Neutrophil (primary cell): ENCODE measurements around the gene EFNA5.

Source experiments
- H3K27ac ChIP-seq: fragments of 200-600 bp; sonication (generic); 2 replicates; pipeline ENCODE4 v1.5.1; 2016; ENCODE audit warnings: mild to moderate bottlenecking, moderate library complexity
- H3K27me3 ChIP-seq: fragments of 200-600 bp; sonication (generic); 2 replicates; pipeline ENCODE4 v1.6.0; 2016; ENCODE audit warnings: mild to moderate bottlenecking
- H3K36me3 ChIP-seq: fragments of 200-600 bp; sonication (generic); 2 replicates; pipeline ENCODE4 v1.5.1; 2017
- H3K4me1 ChIP-seq, 2 experiments: fragments of 200-600 bp in 1 of 2; sonication (generic) in 1 of 2; 1 replicate in 1 of 2; 2 replicates in 1 of 2; pipeline versions ENCODE4 v1.5.1 to v1.6.1; 2013 to 2016; ENCODE audit warnings: low read depth in 1 of 2, low read length in 1 of 2, mild to moderate bottlenecking in 1 of 2, moderate library complexity in 1 of 2; ENCODE audit not compliant: control insufficient read depth in 1 of 2, insufficient read depth in 1 of 2
- H3K4me3 ChIP-seq, 2 experiments: fragments of 200-600 bp in 1 of 2; sonication (generic) in 1 of 2; 1 replicate in 1 of 2; 2 replicates in 1 of 2; pipeline ENCODE4 v1.5.1; 2013 to 2016; ENCODE audit warnings: low read depth in 1 of 2, low read length in 1 of 2, mild to moderate bottlenecking in 1 of 2, moderate library complexity in 1 of 2
- H3K9me3 ChIP-seq: fragments of 200-600 bp; sonication (generic); 2 replicates; pipeline ENCODE4 v1.5.1; 2016
- CTCF ChIP-seq: fragments of 200-600 bp; sonication (generic); IDR thresholded peaks from 2 replicates; pipeline ENCODE4 v1.5.1; 2016; ENCODE audit warnings: antibody characterized with exemption

Gene EFNA5

GRCh38 chr5:107449369-107449768, 221.4 kb downstream of the EFNA5 start:
- H3K27me3 ChIP-seq = no peaks in the 10 kb centered on the region
- H3K4me3 ChIP-seq = no peak overlapping the region
- H3K27ac ChIP-seq = no peak overlapping the region
- H3K36me3 ChIP-seq = no peaks in the 10 kb centered on the region
- H3K4me1 ChIP-seq = no peaks in the 10 kb centered on the region
- no peaks in the 10 kb centered on the region for H3K9me3 ChIP-seq
- no peak for TF ChIP-seq CTCF

GRCh38 chr5:107447587-107447986, 223.2 kb downstream of the EFNA5 start:
- Histone ChIP-seq H3K27ac (no peak overlapping the region), H3K36me3 (no peaks in the 10 kb centered on the region), H3K4me1 (no peaks in the 10 kb centered on the region), H3K4me3 (no peak overlapping the region), H3K9me3 (no peaks in the 10 kb centered on the region), H3K27me3 (no peaks in the 10 kb centered on the region)
- no peak for TF ChIP-seq CTCF

GRCh38 chr5:107446972-107447371, 223.8 kb downstream of the EFNA5 start:
- no peak for TF ChIP-seq CTCF
- no peaks in the 10 kb centered on the region for H3K9me3 ChIP-seq
- no peak overlapping the region for H3K4me3 ChIP-seq
- no peaks in the 10 kb centered on the region for H3K27me3 ChIP-seq
- no peaks in the 10 kb centered on the region for H3K4me1 ChIP-seq
- H3K36me3 ChIP-seq = no peaks in the 10 kb centered on the region
- no peak overlapping the region for H3K27ac ChIP-seq

- TF ChIP-seq CTCF = no peak
- H3K4me1 ChIP-seq = no peaks in the 10 kb centered on the region
- no peaks in the 10 kb centered on the region for H3K9me3 ChIP-seq
- no peaks in the 10 kb centered on the region for H3K36me3 ChIP-seq
- H3K27ac ChIP-seq = no peak overlapping the region
- no peak overlapping the region for H3K4me3 ChIP-seq
- no peaks in the 10 kb centered on the region for H3K27me3 ChIP-seq
Observed at GRCh38 chr5:107444300-107444699, 226.4 kb downstream of the EFNA5 start.

GRCh38 chr5:107443897-107444296, 226.8 kb downstream of the EFNA5 start:
- Histone ChIP-seq H3K4me3 (no peak overlapping the region), H3K36me3 (no peaks in the 10 kb centered on the region), H3K9me3 (no peaks in the 10 kb centered on the region), H3K27ac (no peak overlapping the region), H3K4me1 (no peaks in the 10 kb centered on the region), H3K27me3 (no peaks in the 10 kb centered on the region)
- TF ChIP-seq CTCF = no peak

- no peaks in the 10 kb centered on the region for H3K27me3 ChIP-seq
Observed at GRCh38 chr5:107442452-107442851, 228.3 kb downstream of the EFNA5 start.

More at GRCh38 chr5:107442452-107442851, 228.3 kb downstream of the EFNA5 start:
- H3K4me1 ChIP-seq = no peaks in the 10 kb centered on the region
- H3K4me3 ChIP-seq = no peak overlapping the region
- no peak overlapping the region for H3K27ac ChIP-seq
- TF ChIP-seq CTCF = no peak
- no peaks in the 10 kb centered on the region for H3K36me3 ChIP-seq
- H3K9me3 ChIP-seq = no peaks in the 10 kb centered on the region
